Activated T-helper 1 cell treated with anti-CD3 and anti-CD28 coated beads, Interleukin-12 subunit alpha, Interleukin-12 subunit beta, Interleukin-2, Interleukin-4 antibody, amounts not matched to agents 30 ng/mL and 10 ng/mL and 1 ng/mL, durations not matched to agents 14 hours and 24 hours and 36 hours (primary cell): ENCODE measurements around the gene GPR68. TPM values are rescaled to one million over a fixed set of nuclear protein-coding genes. Genes with fewer than 3 reads are reported as not detected.
A peak's percentile ranks its signal among the peaks of the same experiment; 100 is the strongest.
"Not testable (repeated sequence)": the region's sequence is repeated elsewhere in the genome, so short reads cannot be mapped to it uniquely, and the experiment has no call there.

ENCODE experiments used
- DNase-seq: peaks from one replicate; pipeline ENCODE4 v3.0.0; 2021; ENCODE audit warnings: low spot score
- H3K27ac Mint-ChIP-seq: one replicate; pipeline ENCODE4 v1.8.0; 2021; ENCODE audit warnings: mild to moderate bottlenecking, mixed read lengths
- H3K27me3 Mint-ChIP-seq: one replicate; pipeline ENCODE4 v1.8.0; 2022; ENCODE audit warnings: mild to moderate bottlenecking, moderate library complexity, mixed read lengths; ENCODE audit not compliant: insufficient read depth
- H3K36me3 Mint-ChIP-seq: one replicate; pipeline ENCODE4 v1.8.0; 2021; ENCODE audit warnings: low read depth, mixed read lengths
- H3K4me1 Mint-ChIP-seq: one replicate; pipeline ENCODE4 v1.8.0; 2021; ENCODE audit warnings: low read depth, mixed read lengths
- H3K4me3 Mint-ChIP-seq: one replicate; pipeline ENCODE4 v1.8.0; 2021; ENCODE audit warnings: mild to moderate bottlenecking, moderate library complexity, mixed read lengths
- H3K9me3 Mint-ChIP-seq: one replicate; pipeline ENCODE4 v1.8.0; 2021; ENCODE audit warnings: mixed read lengths
- intact Hi-C: fragments of 100-400 bp; cut with micrococcal nuclease; formaldehyde crosslinking; loops from one replicate; pipeline ENCODE4 v1.15.1; 2024
- total RNA-seq: library from RNA; stranded (reverse); gene quantifications from 2 replicates; pipeline ENCODE4 v1.2.3, GENCODE V29; 2022

GPR68 gene
- total RNA-seq, 1 donor from 2014 or later = 5.4 TPM

GRCh38 chr14:91216731-91217226, 27.7 kb downstream of the GPR68 start:
- H3K27me3 Mint-ChIP-seq = no peaks in the 10 kb centered on the region
- intact Hi-C loops = no loop called here
- no peak overlapping the region for H3K4me3 Mint-ChIP-seq
- DNase-seq = no peak
- no peak overlapping the region for H3K27ac Mint-ChIP-seq
- no peaks in the 10 kb centered on the region for H3K9me3 Mint-ChIP-seq
- H3K36me3 Mint-ChIP-seq = peaks cover 40% of the 10 kb centered on the region
- H3K4me1 Mint-ChIP-seq = peaks cover 18% of the 10 kb centered on the region

- Mint-ChIP-seq H3K27me3 (no peaks in the 10 kb centered on the region), H3K27ac (no peak overlapping the region), H3K4me3 (no peak overlapping the region), H3K9me3 (no peaks in the 10 kb centered on the region), H3K4me1 (peaks cover 10% of the 10 kb centered on the region), H3K36me3 (peaks cover 42% of the 10 kb centered on the region)
- intact Hi-C loops = no loop called here
- no peak for DNase-seq
Observed at GRCh38 chr14:91215381-91215780, 29.1 kb downstream of the GPR68 start.

- Mint-ChIP-seq H3K9me3 (no peaks in the 10 kb centered on the region), H3K27me3 (no peaks in the 10 kb centered on the region), H3K36me3 (peaks cover 42% of the 10 kb centered on the region), H3K4me3 (no peak overlapping the region), H3K4me1 (peaks cover 6% of the 10 kb centered on the region), H3K27ac (no peak overlapping the region)
- no peak for DNase-seq
- intact Hi-C loops = no loop called here
Observed at GRCh38 chr14:91214306-91214705, 30.2 kb downstream of the GPR68 start.

- peaks cover 48% of the 10 kb centered on the region for H3K36me3 Mint-ChIP-seq
- no peak overlapping the region for H3K27ac Mint-ChIP-seq
- H3K27me3 Mint-ChIP-seq = no peaks in the 10 kb centered on the region
- no peak overlapping the region for H3K4me3 Mint-ChIP-seq
- peaks cover 13% of the 10 kb centered on the region for H3K4me1 Mint-ChIP-seq
- H3K9me3 Mint-ChIP-seq = no peaks in the 10 kb centered on the region
- DNase-seq = no peak
- intact Hi-C loops = no loop called here
Observed at GRCh38 chr14:91211017-91211416, 33.5 kb downstream of the GPR68 start.

GRCh38 chr14:91207008-91207407, 37.5 kb downstream of the GPR68 start:
- H3K36me3 Mint-ChIP-seq = peaks cover 52% of the 10 kb centered on the region
- H3K27me3 Mint-ChIP-seq = no peaks in the 10 kb centered on the region
- peaks cover 41% of the 10 kb centered on the region for H3K4me1 Mint-ChIP-seq
- no peak overlapping the region for H3K27ac Mint-ChIP-seq
- no peaks in the 10 kb centered on the region for H3K9me3 Mint-ChIP-seq
- no peak overlapping the region for H3K4me3 Mint-ChIP-seq
- intact Hi-C loops = loop anchor here (2.0 kb wide), 1 partner anchor 20 kb away; no protein-coding TSS in a partner anchor
- DNase-seq = no peak

- intact Hi-C loops = no loop called here
- DNase-seq = no peak
- H3K27me3 Mint-ChIP-seq = no peaks in the 10 kb centered on the region
- H3K36me3 Mint-ChIP-seq = peaks cover 47% of the 10 kb centered on the region
- H3K27ac Mint-ChIP-seq = peak overlapping the region; percentile 23
- H3K4me3 Mint-ChIP-seq = no peak overlapping the region
- peaks cover 50% of the 10 kb centered on the region for H3K4me1 Mint-ChIP-seq
- H3K9me3 Mint-ChIP-seq = no peaks in the 10 kb centered on the region
Observed at GRCh38 chr14:91205459-91205858, 39.0 kb downstream of the GPR68 start.

GRCh38 chr14:91204657-91205056, 39.8 kb downstream of the GPR68 start:
- peaks cover 51% of the 10 kb centered on the region for H3K36me3 Mint-ChIP-seq
- DNase-seq = no peak
- no peaks in the 10 kb centered on the region for H3K9me3 Mint-ChIP-seq
- peaks cover 51% of the 10 kb centered on the region for H3K4me1 Mint-ChIP-seq
- H3K4me3 Mint-ChIP-seq = no peak overlapping the region
- peak overlapping the region; percentile 51 for H3K27ac Mint-ChIP-seq
- intact Hi-C loops = no loop called here
- no peaks in the 10 kb centered on the region for H3K27me3 Mint-ChIP-seq

GRCh38 chr14:91202234-91202974, 42.1 kb downstream of the GPR68 start:
- Mint-ChIP-seq H3K4me3 (peak overlapping the region; percentile 5), H3K9me3 (no peaks in the 10 kb centered on the region), H3K36me3 (peaks cover 56% of the 10 kb centered on the region), H3K27ac (peak overlapping the region; percentile 46), H3K27me3 (no peaks in the 10 kb centered on the region), H3K4me1 (peaks cover 64% of the 10 kb centered on the region)
- no peak for DNase-seq
- intact Hi-C loops = no loop called here

GRCh38 chr14:91200802-91201201, 43.7 kb downstream of the GPR68 start:
- Mint-ChIP-seq H3K36me3 (peaks cover 59% of the 10 kb centered on the region), H3K4me1 (peaks cover 65% of the 10 kb centered on the region), H3K27ac (peak overlapping the region; percentile 11)
- intact Hi-C loops, H3K9me3 Mint-ChIP-seq, H3K4me3 Mint-ChIP-seq, H3K27me3 Mint-ChIP-seq, DNase-seq: not testable (repeated sequence)

- peak overlapping the region; percentile 51 for H3K27ac Mint-ChIP-seq
- no peaks in the 10 kb centered on the region for H3K27me3 Mint-ChIP-seq
- DNase-seq = no peak
- peaks cover 49% of the 10 kb centered on the region for H3K36me3 Mint-ChIP-seq
- intact Hi-C loops = loop anchor here (1.0 kb wide), 1 partner anchor 89 kb away; no protein-coding TSS in a partner anchor
- no peaks in the 10 kb centered on the region for H3K9me3 Mint-ChIP-seq
- peaks cover 66% of the 10 kb centered on the region for H3K4me1 Mint-ChIP-seq
- H3K4me3 Mint-ChIP-seq = peak overlapping the region; percentile 20
Observed at GRCh38 chr14:91197631-91198030, 46.9 kb downstream of the GPR68 start.

- DNase-seq = no peak
- intact Hi-C loops = no loop called here
- Mint-ChIP-seq H3K36me3 (peaks cover 58% of the 10 kb centered on the region), H3K27ac (no peak overlapping the region), H3K4me1 (peaks cover 58% of the 10 kb centered on the region), H3K4me3 (no peak overlapping the region), H3K27me3 (no peaks in the 10 kb centered on the region), H3K9me3 (no peaks in the 10 kb centered on the region)
Observed at GRCh38 chr14:91195881-91196280, 48.6 kb downstream of the GPR68 start.

- Mint-ChIP-seq H3K4me1 (peaks cover 43% of the 10 kb centered on the region), H3K36me3 (peaks cover 50% of the 10 kb centered on the region), H3K9me3 (no peaks in the 10 kb centered on the region), H3K4me3 (no peak overlapping the region), H3K27me3 (no peaks in the 10 kb centered on the region), H3K27ac (no peak overlapping the region)
- intact Hi-C loops = no loop called here
- no peak for DNase-seq
Observed at GRCh38 chr14:91193069-91193468, 51.4 kb downstream of the GPR68 start.

GRCh38 chr14:91190853-91191252, 53.7 kb downstream of the GPR68 start:
- Mint-ChIP-seq H3K27ac (no peak overlapping the region), H3K4me1 (peaks cover 23% of the 10 kb centered on the region), H3K9me3 (no peaks in the 10 kb centered on the region), H3K4me3 (no peak overlapping the region), H3K27me3 (no peaks in the 10 kb centered on the region), H3K36me3 (peaks cover 45% of the 10 kb centered on the region)
- no peak for DNase-seq
- intact Hi-C loops = no loop called here
